KBM-7 (cell line): ENCODE data around the gene ERBB3.

Experiments used
- DNase-seq: peaks from one replicate; pipeline ENCODE4 v3.0.0-alpha.2; 2015
- in situ Hi-C: fragments of 300-500 bp; cut with MboI; formaldehyde crosslinking; loops from 2 replicates; pipeline ENCODE4 v1.14.3; 2020; ENCODE audit warnings: low sequenced_read_pairs, low pct_unique_long_range_greater_than_20kb, mixed read lengths

Gene ERBB3

GRCh38 chr12:56127888-56128669, 48.1 kb downstream of the ERBB3 start, which contains the start of gene ESYT1:
Gene ESYT1, plus strand, starts transcription at chr12:56128267. Its CDS starts 53 bp downstream, at chr12:56128320.
- in situ Hi-C loops: no loop called here

GRCh38 chr12:56128670-56129205, 48.8 kb downstream of the ERBB3 start:
- no peak for DNase-seq
- in situ Hi-C loops: no loop called here

More at GRCh38 chr12:56127888-56128669, 48.1 kb downstream of the ERBB3 start, which contains the start of gene ESYT1:
- peak; percentile 100 for DNase-seq

- DNase-seq: peak; percentile 94
- in situ Hi-C loops: no loop called here
Observed at GRCh38 chr12:56129206-56129941, 49.4 kb downstream of the ERBB3 start.

- in situ Hi-C loops: no loop called here
- no peak for DNase-seq
Observed at GRCh38 chr12:56129942-56130495, 50.1 kb downstream of the ERBB3 start.

- in situ Hi-C loops: no loop called here
- no peak for DNase-seq
Observed at GRCh38 chr12:56130876-56131275, 50.9 kb downstream of the ERBB3 start.

GRCh38 chr12:56134897-56135296, 54.9 kb downstream of the ERBB3 start:
- no peak for DNase-seq
- in situ Hi-C loops: no loop called here

GRCh38 chr12:56137853-56138571, 58.0 kb downstream of the ERBB3 start:
- in situ Hi-C loops: no loop called here
- DNase-seq: no peak

- no peak for DNase-seq
- in situ Hi-C loops: no loop called here
Observed at GRCh38 chr12:56141946-56142784, 62.2 kb downstream of the ERBB3 start.

- in situ Hi-C loops: no loop called here
- DNase-seq: no peak
Observed at GRCh38 chr12:56143217-56143616, 63.3 kb downstream of the ERBB3 start.

- in situ Hi-C loops: no loop called here
- no peak for DNase-seq
Observed at GRCh38 chr12:56143870-56144269, 63.9 kb downstream of the ERBB3 start.

- in situ Hi-C loops: no loop called here
- no peak for DNase-seq
Observed at GRCh38 chr12:56145217-56145616, 65.3 kb downstream of the ERBB3 start.

GRCh38 chr12:56146492-56147460, 66.8 kb downstream of the ERBB3 start:
- DNase-seq: no peak
- in situ Hi-C loops: no loop called here

GRCh38 chr12:56150563-56150962, 70.6 kb downstream of the ERBB3 start:
- in situ Hi-C loops: no loop called here
- DNase-seq: peak; percentile 45

GRCh38 chr12:56151672-56152131, 71.7 kb downstream of the ERBB3 start:
- DNase-seq: no peak
- in situ Hi-C loops: no loop called here

- in situ Hi-C loops: no loop called here
- peak; percentile 89 for DNase-seq
Observed at GRCh38 chr12:56152132-56152755, 72.3 kb downstream of the ERBB3 start, which contains the start of gene MYL6B. Gene MYL6B, plus strand, starts transcription at chr12:56152587. Its CDS starts 1,332 bp downstream, at chr12:56153919.
